ENCODE data around the gene DCAF10. TPM values are rescaled to one million over a fixed set of nuclear protein-coding genes. Genes with fewer than 3 reads are reported as not detected.

Gene DCAF10
- total and polyA plus RNA-seq, 10 of the 15 experiments (the other 5 are each of a cell fraction or from before 2014, with no cell fraction given), result 3.9 to 21.7 (median 9.8) TPM

DNA sequence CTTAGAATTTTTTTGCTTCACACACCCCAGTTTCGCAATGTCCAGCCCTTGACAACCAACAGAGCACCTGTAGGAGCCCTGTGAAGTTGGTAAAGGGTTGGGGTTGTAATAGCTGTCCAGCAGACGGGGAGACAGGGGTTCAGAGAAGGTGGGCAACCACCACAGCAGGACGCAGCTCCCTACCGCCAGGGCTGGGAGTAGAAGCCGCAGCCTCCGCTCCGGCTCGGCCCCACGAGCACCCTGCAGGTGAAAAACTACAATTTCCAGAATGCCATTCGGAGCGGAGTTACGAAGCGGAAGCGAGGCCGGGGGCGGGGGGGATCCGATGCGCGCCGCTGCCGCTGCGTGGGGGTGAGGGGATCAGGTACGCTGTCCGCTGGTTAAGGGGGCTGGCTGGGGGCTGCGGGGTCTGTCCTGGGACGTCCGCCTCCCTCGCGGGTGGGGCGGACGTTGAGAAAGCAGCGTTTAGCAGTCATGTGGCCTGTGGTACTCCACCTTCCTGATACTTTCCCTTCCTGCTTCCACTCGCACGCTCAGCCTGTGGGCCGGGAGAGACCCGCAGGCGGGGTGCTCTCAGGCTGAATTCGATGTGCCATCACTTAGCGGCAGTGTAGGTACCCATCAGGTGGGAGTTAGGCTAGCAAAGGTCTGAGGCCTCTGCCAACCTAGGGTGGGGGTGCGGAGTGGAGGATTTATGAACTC, 47.0 kb upstream of the DCAF10 start, which contains the start of gene TRMT10B:
Gene TRMT10B, plus strand, starts transcription at position 317 of the 702 bp plus-strand sequence. CDS start 8,127 bp downstream, outside the sequence.
- H3K79me2 ChIP-seq (ENCODE audit: control insufficient read depth, insufficient read depth, low read length), result peaks cover 10% of the 10 kb centered on the region
- DNase-seq (ENCODE audit: low read depth, low spot score) (peak; percentile 34), FAIRE-seq (peak; percentile 64), ATAC-seq (peak; percentile 97)
- POLR2A ChIA-PET, result no interaction called here
- H2AFZ ChIP-seq (ENCODE audit: control insufficient read depth, low read depth, low read length), result peak within 1 kb of the TSS; percentile 98
- no peaks in the 10 kb centered on the region for H3K36me3 ChIP-seq (ENCODE audit: control insufficient read depth in 2 of 2, insufficient read depth in 2 of 2, low read length in 1 of 2)
- in situ Hi-C loops (cut with MboI) (no loop called here), intact Hi-C loops (cut with micrococcal nuclease; ENCODE audit: unreplicated experiment) (loop anchor here (1.0 kb wide), 1 partner anchor 151 kb away; the partner anchor contains the start of gene SLC25A51)
- H3K4me1 ChIP-seq (ENCODE audit: control insufficient read depth, insufficient read depth, low read length), result peaks cover 4% of the 10 kb centered on the region; the same call in 1 of the 2 replicates
- peak within 1 kb of the TSS; percentile 92 for H3K4me3 ChIP-seq
- H4K20me1 ChIP-seq (ENCODE audit: control insufficient read depth, insufficient read depth), result no peaks in the 10 kb centered on the region
- H3K9ac ChIP-seq (ENCODE audit: control insufficient read depth, insufficient read depth, low read length), result peak within 1 kb of the TSS; percentile 91
- 4% methylated on average over 31 of the region's 40 CpGs for whole genome bisulfite sequencing (ENCODE audit: insufficient coverage, insufficient replicate concordance, low lambda C conversion rate, missing lambda C conversion rate)
- BruUV-seq (replicated peaks), result TSS peak; percentile 84
- no peaks in the 10 kb centered on the region for H3K9me3 ChIP-seq (replicated peaks; ENCODE audit: control insufficient read depth, insufficient read depth, low read length)
- CTCF ChIA-PET, result no interaction called here
- RAD21 ChIA-PET (ENCODE audit: unreplicated experiment), result no interaction called here
- H3K27me3 ChIP-seq (replicated peaks in 1 of 2; ENCODE audit: control insufficient read depth in 2 of 2, insufficient read depth in 2 of 2, low read length in 1 of 2), result no peaks in the 10 kb centered on the region; a peak in 1 of 4 replicates
- SMC1A ChIA-PET (ENCODE audit: uncharacterized antibody, unreplicated experiment), result interaction anchor here (0.9 to 1.0 kb wide), 3 partner anchors 14 to 336 kb away, joined by 3 read pairs; no protein-coding TSS in a partner anchor
- peak within 1 kb of the TSS; percentile 85 for H3K27ac ChIP-seq (ENCODE audit: control insufficient read depth, insufficient read depth)
- H3K4me2 ChIP-seq (ENCODE audit: control insufficient read depth, insufficient read depth), result peak within 1 kb of the TSS; percentile 89
- TF ChIP-seq ESRRA (IDR thresholded peaks at IDR 0.05; ENCODE audit: low read length) (no peak), BHLHE40 (IDR thresholded peaks at IDR 0.05; ENCODE audit: borderline replicate concordance in 1 of 2, low read depth in 2 of 2, low read length in 1 of 2) (peak; percentile 43 to 48; a peak in 2 of 4 replicates), YBX1 (IDR thresholded peaks at IDR 0.05) (no peak), TAF1 (IDR thresholded peaks at IDR 0.05; ENCODE audit: borderline replicate concordance, low read depth, low read length) (peak; percentile 49; the same call in 1 of the 2 replicates), HDAC2 (IDR thresholded peaks at IDR 0.05) (no peak), SP1 (IDR thresholded peaks at IDR 0.05; ENCODE audit: low read depth, low read length) (no peak)
- TF ChIP-seq, protein P1, sequence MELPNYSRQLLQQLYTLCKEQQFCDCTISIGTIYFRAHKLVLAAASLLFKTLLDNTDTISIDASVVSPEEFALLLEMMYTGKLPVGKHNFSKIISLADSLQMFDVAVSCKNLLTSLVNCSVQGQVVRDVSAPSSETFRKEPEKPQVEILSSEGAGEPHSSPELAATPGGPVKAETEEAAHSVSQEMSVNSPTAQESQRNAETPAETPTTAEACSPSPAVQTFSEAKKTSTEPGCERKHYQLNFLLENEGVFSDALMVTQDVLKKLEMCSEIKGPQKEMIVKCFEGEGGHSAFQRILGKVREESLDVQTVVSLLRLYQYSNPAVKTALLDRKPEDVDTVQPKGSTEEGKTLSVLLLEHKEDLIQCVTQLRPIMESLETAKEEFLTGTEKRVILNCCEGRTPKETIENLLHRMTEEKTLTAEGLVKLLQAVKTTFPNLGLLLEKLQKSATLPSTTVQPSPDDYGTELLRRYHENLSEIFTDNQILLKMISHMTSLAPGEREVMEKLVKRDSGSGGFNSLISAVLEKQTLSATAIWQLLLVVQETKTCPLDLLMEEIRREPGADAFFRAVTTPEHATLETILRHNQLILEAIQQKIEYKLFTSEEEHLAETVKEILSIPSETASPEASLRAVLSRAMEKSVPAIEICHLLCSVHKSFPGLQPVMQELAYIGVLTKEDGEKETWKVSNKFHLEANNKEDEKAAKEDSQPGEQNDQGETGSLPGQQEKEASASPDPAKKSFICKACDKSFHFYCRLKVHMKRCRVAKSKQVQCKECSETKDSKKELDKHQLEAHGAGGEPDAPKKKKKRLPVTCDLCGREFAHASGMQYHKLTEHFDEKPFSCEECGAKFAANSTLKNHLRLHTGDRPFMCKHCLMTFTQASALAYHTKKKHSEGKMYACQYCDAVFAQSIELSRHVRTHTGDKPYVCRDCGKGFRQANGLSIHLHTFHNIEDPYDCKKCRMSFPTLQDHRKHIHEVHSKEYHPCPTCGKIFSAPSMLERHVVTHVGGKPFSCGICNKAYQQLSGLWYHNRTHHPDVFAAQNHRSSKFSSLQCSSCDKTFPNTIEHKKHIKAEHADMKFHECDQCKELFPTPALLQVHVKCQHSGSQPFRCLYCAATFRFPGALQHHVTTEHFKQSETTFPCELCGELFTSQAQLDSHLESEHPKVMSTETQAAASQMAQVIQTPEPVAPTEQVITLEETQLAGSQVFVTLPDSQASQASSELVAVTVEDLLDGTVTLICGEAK (IDR thresholded peaks at IDR 0.05; ENCODE audit: borderline replicate concordance), result peak; percentile 74; the same call in 1 of the 2 replicates
- TF ChIP-seq, protein P2, sequence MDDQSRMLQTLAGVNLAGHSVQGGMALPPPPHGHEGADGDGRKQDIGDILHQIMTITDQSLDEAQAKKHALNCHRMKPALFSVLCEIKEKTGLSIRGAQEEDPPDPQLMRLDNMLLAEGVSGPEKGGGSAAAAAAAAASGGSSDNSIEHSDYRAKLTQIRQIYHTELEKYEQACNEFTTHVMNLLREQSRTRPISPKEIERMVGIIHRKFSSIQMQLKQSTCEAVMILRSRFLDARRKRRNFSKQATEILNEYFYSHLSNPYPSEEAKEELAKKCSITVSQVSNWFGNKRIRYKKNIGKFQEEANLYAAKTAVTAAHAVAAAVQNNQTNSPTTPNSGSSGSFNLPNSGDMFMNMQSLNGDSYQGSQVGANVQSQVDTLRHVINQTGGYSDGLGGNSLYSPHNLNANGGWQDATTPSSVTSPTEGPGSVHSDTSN (IDR thresholded peaks at IDR 0.05; ENCODE audit: insufficient replicate concordance, low read depth, low read length), result no peak
- TF ChIP-seq, protein P3, sequence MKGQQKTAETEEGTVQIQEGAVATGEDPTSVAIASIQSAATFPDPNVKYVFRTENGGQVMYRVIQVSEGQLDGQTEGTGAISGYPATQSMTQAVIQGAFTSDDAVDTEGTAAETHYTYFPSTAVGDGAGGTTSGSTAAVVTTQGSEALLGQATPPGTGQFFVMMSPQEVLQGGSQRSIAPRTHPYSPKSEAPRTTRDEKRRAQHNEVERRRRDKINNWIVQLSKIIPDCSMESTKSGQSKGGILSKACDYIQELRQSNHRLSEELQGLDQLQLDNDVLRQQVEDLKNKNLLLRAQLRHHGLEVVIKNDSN (IDR thresholded peaks at IDR 0.05; ENCODE audit: borderline replicate concordance, extremely low read length, insufficient read depth, low read depth, low read length), result peak; percentile 41
- TF ChIP-seq, protein P4, sequence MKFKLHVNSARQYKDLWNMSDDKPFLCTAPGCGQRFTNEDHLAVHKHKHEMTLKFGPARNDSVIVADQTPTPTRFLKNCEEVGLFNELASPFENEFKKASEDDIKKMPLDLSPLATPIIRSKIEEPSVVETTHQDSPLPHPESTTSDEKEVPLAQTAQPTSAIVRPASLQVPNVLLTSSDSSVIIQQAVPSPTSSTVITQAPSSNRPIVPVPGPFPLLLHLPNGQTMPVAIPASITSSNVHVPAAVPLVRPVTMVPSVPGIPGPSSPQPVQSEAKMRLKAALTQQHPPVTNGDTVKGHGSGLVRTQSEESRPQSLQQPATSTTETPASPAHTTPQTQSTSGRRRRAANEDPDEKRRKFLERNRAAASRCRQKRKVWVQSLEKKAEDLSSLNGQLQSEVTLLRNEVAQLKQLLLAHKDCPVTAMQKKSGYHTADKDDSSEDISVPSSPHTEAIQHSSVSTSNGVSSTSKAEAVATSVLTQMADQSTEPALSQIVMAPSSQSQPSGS (IDR thresholded peaks at IDR 0.05; ENCODE audit: low read length), result no peak
- TF ChIP-seq, protein P5, sequence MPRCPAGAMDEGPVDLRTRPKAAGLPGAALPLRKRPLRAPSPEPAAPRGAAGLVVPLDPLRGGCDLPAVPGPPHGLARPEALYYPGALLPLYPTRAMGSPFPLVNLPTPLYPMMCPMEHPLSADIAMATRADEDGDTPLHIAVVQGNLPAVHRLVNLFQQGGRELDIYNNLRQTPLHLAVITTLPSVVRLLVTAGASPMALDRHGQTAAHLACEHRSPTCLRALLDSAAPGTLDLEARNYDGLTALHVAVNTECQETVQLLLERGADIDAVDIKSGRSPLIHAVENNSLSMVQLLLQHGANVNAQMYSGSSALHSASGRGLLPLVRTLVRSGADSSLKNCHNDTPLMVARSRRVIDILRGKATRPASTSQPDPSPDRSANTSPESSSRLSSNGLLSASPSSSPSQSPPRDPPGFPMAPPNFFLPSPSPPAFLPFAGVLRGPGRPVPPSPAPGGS (IDR thresholded peaks at IDR 0.05; ENCODE audit: borderline replicate concordance, insufficient read depth, low read depth, low read length, poor library complexity, severe bottlenecking), result no peak
- TF ChIP-seq, protein P6, sequence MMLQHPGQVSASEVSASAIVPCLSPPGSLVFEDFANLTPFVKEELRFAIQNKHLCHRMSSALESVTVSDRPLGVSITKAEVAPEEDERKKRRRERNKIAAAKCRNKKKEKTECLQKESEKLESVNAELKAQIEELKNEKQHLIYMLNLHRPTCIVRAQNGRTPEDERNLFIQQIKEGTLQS (IDR thresholded peaks at IDR 0.05; ENCODE audit: borderline replicate concordance, extremely low read depth, low read depth, low read length), result no peak

Measured in GM12878 (cell line).